Left hindlimb (tissue), 1 donor: ENCODE data around the gene SP3.
"Not testable (repeated sequence)": the region's sequence is repeated elsewhere in the genome, so short reads cannot be mapped to it uniquely, and the experiment has no call there.

Source experiments
- DNase-seq: peaks from one replicate; pipeline ENCODE4 v3.0.0-alpha.2; 2018

SP3 gene

DNA sequence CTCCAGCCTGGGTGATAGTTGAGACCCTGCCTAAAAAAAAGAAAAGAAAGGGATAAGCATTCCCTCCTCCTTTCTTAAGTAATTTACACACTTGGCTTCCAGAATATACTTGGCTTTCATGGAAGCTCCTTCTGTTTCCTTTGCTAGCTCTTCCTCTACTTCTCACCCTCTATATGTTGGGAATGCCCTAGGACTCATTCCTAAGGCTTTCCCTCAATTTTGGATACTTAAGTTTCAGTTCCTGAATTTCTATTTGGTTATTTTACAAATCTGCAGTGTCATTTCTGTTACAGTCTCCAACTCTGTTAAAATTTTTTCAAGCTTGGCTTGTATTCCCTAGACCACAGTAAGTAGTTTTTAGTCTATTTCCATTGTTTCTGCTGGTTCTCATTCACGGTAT is 23.6 kb downstream of the SP3 start:
- DNase-seq, result no peak

DNA sequence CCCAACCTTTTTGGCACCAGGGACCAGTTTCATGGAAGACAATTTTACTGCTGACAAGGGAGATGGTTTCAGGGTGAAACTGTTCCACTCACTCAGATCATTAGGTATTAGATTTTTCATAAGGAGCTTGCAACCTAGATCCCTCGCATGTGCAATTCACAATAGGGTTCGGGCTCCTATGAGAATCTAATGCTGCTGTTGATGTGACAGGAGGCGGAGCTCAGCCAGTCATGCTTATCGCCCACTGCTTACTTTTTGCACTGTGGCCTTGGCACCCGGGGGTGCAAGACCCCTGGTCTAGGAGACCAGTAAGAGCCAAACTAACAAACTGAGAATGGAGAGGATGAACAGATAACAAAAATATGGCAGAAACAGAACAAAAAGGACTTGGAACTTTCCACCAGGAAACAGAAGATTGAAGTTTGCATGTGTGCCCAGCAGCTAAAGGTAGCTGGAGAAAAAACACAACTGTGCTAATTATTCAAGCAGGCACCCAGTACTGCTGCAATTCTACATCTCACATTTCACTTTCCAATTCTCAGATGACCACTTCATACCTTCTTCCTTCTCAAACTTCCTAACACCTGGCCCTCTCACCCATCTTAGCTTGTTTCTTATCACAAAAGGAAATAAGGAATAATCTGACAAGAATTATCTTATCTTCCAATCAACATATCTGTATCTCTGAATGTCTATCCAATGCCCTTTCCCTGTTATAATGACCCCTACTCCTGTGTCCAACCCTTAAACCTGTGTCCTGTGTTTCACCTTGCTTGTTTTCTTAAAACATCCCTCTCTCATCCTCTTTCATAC is 24.8 kb downstream of the SP3 start:
- no peak for DNase-seq

DNA sequence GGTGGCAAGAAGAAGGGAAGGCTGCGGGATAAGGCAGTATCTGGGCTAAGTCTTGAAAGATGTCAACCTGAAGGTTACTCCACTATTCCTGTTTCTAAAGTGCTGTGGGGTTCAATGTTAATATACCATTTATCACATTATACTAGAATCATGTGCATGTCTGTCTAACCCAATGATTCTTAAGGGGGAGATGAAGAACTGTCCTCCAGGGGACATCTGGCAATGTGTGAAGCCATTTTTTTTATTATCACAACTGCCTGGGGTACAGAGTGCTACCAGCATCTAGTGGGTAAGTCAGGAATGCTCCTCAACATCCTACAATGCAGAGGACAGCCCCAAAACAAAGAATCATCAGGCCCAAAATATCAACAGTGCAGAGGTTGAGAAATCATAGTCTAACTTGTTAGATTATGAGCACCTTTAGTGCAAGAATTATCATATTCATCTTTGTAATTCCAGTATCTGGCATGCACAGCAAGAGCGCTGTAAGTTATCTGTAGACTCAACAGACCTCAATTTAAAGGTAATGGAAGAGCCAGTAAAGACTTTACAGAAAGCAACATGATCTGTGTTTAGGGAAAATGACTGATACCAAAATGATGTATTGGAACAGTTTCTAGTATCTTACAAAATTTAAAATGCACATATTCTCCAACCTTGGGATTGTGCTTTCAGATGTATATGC is 26.3 kb downstream of the SP3 start:
- DNase-seq, result no peak

DNA sequence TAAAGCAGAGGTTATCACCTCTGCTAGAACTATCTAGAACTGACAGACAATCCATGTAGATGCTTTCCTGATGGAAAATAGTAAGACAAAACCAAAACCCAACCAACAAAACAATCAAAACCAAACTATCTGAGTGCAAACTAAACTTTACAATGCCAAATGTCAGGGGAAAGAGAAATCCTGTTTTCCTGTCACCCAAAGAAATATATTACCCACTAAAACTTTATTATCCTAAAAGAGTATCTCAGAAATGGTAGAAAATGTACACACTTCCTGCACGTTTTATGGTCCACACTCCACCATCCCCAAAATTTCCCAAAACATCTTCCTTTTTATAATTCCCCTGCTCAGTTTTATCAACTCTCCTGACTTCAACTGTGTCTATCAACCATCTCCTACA is 29.9 kb downstream of the SP3 start:
- no peak for DNase-seq

DNA sequence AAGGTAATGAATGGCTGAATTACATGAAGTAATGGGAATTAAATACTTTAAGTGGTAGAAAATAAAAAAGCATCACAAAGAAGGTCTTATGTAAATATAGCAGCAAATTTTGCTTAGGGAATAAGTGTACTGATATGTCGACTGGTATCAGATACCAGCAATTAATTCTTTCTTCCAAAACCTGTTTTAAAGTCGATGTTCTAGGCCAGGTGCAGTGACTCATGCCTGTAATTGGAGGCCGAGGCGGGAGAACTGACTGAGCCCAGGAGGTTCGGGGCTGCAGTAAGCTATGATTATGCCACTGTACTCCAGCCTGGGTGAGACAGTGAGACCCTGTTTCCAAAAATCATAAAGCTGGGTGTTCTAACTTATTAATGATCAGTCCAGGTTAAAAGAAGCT is 30.3 kb downstream of the SP3 start:
- DNase-seq, result no peak

DNA sequence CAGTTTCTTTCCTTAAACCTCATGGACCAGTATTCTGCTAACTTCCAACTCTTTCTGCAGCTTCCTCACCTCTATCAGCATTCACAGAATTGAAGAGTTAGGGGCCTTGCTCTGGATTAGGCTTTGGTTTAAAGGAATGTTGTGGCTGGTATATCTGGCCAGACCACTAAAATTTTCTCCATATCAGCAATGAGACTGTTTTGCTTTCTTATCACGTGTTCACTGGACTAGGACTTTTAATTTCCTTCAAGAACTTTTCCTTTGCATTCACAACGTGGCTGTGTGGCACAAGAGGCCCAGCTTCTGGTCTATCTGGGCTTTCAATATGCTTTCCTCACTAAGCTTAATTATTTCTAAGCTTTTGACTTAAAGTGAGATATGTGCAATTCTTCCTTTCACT is 33.4 kb downstream of the SP3 start:
- DNase-seq, result no peak

DNA sequence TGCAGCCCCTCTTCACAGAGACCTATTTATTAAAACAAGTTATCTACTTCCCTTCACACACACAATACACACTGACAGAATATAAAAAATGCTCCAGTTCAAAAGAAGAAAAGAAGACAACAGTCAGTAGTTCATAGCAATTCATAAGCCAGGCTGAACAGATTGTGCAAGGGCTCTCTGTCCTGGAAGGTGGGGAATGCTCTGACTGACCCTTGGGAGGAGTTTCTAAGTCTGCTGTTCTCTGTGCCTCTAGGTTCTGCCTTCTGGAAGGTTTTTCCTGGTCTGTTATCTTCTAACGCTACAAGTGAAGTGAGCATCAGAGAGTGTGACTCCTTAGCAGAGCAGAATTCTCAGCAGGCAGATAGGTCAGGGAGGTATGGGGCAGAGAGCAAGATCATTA is 35.7 kb downstream of the SP3 start:
- DNase-seq, result no peak

DNA sequence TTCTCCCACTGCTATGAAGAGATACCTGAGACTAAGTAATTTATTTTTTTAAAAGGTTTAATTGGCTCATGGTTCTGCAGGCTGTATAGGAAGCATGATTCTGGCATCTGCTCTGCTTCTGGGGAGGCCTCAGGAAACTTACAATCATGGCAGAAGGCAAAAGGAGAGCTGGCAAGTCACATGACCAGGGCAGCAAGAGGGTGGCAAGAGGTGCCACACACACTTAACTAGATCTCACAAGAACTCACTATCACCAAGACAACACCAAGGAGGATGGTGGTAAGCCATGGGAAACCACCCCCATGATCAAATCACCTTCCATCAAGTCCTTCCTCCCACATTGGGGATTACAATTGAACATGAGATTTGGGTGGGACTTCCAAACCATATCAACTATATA is 38.3 kb downstream of the SP3 start:
- no peak for DNase-seq

DNA sequence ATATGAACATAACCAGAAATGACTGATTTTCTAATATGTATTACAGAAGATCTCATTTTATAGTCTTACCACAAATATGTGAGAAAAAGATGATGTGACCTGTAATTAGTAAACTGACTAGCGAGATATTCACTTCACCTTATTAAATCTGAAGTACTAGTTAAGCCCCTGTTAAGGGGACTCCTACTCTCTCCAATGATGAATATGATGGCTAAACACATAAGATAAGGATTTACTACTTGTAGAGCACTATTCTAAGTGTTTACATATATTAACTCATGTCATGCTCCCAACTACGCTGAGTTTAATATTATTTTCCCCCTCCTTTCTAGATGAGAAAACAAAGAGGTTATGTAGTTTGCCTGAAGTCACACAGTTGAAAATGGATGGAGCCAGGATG is 40.9 kb downstream of the SP3 start:
- DNase-seq, result no peak

DNA sequence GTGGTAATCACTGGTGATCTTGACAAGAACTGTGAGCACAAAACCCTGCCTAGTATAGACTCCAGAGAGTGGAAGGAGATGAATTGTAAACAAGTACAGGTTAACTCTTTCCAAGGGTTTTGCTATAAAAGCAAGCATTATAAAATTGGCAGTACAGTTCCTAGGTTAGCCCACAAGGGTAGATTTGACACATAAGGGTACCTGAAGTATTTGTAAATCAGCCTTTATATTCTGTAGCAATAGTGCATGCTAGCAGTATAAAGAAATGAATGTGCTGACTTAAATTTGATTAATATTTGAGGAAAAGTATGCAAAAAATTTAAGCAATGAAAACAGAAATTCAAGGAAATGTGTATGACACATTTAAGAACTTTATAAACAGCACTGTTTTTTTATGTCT is 42.4 kb downstream of the SP3 start:
- no peak for DNase-seq

DNA sequence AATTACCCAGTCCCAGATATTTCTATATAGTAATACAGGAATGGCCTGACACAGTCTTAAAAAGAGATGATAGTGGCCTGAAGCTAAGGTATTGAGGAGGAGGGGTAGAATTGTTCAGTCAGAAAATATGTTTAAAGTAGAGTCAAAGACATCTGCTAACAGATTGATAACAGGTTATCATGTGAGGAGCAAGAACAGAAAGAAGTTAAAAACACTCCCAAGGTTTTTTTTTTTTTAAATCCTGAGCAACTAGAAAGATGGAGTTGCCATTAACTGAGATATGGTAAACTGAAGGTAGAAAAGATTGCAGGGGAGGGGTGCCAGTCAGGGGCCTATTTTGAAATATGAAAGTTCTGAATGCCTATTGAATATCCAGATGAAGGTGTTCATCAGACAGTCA is 43.1 kb downstream of the SP3 start:
- DNase-seq, result no peak

DNA sequence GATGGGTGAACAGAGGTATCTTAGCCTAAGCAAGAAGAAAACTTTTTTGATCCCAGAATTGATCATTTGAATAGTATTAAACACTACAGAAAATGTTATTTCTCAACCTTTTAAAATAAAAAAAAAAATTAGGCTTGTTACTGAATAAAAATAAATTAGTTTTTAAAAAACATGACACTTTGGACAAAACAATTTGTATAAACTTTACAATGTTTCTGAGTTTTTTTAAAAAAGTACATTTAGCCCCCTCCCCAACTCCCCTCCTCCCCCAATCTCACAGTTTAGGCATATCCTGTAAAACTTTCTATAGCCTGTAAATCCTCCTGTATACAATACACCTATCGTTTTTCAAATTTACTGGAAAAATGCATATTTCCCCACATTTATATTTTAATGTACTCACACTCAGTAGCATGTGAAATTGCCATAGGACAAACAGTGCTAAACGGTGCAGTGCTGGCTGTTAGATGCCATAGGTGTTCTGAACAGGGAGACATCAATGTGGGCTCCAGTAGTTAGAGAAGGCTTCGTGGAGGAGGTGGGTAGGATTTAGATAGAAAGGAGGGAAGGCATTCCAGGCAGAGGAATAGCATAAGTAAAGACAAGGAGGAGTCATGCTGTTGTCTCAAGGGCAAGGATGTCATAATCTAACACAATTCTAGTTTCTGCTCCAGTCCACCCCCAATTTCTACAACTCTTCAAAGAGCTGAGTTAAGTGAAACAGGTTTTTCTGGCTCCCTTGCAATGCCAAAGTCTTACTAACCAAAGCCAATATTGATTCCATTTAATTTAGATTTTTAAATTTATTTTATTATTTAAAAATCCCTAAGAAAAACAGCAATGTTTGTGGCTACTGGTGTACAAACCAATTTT is 50.9 kb downstream of the SP3 start:
- DNase-seq, result no peak

DNA sequence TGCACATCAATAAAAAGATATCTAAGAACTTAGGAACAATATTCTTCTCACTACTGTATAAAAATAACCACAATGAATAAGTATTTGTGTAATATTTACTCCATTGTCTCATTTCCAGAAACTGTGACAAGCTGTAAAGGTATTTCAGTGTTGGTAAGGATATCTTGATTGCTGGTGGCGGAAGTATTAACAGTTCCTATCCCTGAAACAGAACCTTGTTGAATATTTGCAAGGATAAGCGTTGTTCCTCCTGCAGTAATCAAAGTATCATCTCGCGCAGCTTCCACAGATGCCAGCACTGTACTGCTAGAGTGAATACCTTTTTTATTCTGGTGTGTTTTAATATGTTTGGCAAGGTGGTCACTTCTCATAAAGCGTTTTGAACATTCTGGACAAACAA is 55.3 kb downstream of the SP3 start:
- DNase-seq, result no peak

DNA sequence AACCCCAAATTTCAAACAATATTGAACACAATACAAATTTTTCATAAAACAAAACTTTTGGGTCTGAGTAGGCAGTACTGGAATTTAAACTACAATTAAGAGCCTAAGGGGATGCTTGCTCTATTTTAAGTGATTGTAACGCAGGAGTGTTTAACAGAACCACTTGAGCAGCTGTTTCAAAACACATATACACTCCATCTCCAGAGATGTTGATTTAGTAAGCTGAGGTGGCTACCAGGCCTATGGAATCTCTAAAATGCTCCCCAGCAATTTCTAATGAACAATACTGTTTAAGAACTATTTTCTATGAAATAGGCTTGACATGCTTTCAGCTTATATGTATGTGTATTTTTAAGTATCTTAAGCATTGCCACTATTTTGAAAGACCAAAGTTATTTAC is 58.5 kb downstream of the SP3 start:
- DNase-seq, result no peak

DNA sequence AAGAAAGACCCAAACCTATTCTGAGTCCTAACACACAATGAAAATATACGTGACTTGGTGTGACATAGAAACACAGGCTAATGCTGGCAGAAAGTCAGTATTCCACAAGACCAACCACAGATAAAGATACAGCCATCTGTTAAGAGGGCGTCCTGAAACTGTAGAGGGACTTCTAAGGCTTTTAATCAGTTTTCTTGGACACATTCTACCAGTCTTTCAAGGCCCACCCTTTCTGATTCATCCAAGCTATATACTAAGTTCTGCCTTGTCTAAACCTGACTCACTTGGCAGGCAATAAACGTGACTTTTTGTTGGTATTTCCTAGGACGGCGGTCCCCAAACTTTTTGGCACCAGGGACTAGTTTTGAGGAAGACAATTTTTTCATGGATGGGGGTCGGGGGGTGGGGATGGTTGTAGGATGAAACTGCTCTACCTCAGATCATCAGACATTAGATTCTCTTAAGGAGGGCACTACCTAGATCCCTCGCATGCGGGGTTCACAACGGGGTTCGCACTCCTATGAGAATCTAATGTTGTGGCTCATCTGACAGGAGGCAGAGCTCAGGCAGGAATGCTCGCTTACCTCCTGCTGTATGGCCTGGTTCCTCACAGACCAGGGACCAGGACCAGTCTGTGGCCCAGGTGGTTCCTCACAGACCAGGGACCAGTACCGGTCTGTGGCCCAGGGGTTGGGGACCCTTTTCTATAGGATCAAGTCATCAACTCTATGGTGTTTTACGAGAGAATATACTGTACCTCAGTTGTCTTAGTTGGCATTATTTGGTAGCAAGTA is 61.4 kb downstream of the SP3 start:
- no peak for DNase-seq

DNA sequence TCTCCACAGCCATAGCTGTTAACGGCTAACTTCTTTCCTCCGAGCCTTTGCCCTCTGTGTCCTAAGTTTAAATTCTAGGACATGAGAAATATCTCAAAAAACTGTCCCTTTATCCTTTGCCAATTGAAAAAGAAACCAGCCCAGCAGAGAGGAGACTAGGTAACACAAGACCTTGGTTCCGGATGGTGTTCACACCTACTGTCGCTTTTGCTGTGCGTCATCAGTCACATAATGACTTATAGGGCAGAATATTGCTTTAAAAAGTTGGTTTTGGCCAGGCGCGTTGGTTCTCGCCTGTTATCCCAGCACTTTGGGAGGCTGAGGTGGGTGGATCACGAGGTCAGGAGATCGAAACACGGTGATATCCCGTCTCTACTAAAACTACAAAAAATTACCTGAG is 66.2 kb downstream of the SP3 start:
- DNase-seq, result no peak

DNA sequence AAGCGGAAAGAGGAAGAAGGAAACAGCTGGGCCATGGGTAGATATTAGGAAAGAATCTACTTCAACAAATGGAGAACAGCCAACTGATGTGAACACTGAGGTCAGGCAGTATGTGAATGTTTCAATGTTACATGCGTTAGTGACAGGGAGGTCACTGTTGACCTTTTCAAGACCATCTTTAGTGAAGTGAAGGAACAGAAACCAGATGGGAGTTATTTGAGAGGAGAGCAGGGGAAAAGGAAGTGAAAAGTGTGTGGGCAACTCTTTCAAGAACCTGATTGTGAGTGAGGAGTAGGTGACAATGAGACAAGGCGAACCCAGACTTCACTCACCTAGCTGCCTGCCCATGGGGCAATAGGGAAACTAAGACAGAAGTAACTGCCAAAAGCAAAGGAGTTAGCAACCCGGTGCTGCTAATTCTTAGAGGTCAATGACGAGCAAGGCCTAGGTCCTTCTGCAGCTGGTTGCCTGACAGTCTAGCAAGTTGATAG is 67.0 kb downstream of the SP3 start:
- DNase-seq, result no peak

DNA sequence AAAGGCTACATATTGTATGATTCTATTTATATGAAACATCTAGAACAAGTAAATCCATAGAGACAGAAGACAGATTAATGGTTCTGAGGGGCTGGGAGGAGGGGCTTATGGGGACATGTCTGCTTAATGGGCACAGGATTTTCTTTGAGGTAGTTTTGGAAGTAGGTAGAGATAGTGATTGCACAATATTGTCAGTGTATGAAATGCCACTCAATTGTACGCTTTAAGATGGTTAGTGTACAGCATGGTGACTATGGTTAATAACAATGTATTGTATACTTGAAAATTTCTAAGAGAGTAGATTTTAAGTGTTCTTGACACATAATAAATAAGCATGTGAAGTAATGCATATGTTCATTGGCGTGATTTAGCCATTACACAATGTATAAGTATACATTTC is 68.4 kb downstream of the SP3 start:
- no peak for DNase-seq

DNA sequence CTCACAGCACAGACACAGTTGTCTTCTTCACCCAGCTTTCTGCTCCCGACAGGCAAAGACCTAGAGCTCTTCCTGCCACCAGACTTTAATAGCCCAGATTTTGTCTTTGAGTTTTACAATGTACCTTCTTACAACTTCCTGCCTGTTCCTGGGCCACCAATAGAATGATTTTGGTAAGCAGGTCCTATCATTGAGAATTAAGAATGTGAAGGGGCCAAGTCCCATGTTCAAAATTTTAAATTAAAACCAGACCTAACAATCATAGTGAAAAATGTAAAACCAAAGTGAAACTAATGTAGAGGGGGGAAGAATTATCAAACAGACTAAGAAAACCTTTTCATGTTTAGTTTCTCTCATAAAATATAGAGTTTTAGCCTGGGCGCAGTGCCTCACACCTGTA is 72.8 kb downstream of the SP3 start:
- no peak for DNase-seq

DNA sequence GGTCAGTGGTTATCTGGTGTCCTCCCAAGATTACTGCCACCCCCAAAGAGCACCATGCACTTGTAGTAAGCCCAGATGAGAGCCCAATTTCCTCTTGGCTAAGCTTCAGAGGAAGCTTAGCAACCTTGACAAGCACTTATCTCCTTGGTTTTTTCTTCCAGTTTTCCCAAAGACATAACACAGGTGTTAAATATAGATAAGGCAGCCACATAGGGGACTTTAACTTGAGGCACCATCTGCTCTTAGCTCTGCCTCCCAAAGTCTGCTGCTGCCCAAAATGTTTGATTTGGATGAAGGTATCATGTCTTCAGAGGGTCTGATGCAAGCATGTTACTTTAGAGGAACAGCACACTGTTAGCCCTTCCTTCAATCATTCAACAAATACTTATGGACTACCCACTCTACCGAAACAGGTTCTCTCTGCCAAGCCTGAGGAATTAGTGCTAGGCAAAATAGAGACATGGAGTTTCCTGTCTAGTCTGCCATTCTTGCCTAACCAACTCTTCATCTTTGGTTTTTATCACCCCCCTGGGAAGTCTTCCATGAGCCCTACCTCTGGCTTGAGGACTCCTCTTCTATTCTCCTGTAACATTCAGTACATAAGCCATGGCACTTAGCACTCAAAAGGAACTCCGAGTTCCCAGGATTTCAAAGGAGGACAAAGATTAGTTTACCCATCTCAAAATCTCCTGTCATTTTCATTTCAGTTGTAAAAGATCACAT is 73.7 kb downstream of the SP3 start:
- DNase-seq, result no peak

DNA sequence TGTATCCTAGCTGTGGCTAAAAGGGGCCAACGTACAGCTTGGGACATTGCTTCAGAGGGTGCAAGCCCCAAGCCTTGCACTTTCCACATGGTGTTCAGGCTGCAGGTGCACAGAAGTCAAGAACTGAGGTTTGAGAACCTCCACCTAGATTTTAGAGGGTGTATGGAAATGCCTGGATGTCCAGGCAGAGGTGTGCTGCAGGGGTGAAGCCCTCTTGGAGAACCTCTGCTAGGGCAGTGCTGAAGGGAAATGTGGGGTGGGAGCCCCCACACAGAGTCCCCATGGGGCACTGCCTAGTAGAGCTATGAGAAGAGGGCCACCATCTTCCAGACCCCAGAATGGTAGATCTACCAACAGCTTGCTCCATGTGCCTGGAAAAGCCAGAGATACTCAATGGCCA is 75.7 kb downstream of the SP3 start:
- not testable (repeated sequence) for DNase-seq

DNA sequence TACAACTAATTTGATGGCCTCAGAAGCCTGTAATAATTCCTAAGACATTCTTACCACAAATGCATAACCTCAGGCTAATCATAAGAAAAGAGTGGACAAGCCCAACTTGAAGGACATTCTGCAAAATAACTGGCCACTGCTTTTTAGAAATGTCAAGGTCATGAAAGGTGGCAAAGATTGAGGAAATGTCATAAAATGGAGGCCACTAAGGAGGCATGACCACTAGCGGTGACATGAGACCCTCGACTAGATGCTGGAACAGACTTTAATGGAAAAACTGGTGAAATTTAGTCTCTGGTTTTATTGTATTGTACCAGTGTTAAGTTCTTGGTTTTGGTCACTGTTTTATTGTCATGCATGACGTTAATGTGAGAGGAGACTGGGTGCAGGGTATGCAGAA is 78.6 kb downstream of the SP3 start:
- DNase-seq, result no peak
